Gastrocnemius medialis (tissue), 4 donors: Measurements from ENCODE around the gene IWS1.

Experiments used
- POLR2A ChIP-seq, 2 donors: fragments of 450-650 bp; IDR thresholded peaks; one replicate each; pipeline ENCODE4 v1.6.1; 2017; ENCODE audit warnings: antibody characterized with exemption in 2 of 2, mild to moderate bottlenecking in 2 of 2, moderate library complexity in 2 of 2
- TF ChIP-seq, protein P1 (sequence below), 5 experiments: fragments of 450-650 bp in 3 of 5; fragments of 200-600 bp in 2 of 5; sonication (generic) in 2 of 5; IDR thresholded peaks in 4 of 5; conservative IDR thresholded peaks in 1 of 5; 1 replicate in 4 of 5; 2 replicates in 1 of 5; pipeline ENCODE4 v1.5.1; 2016 to 2019; ENCODE audit warnings: antibody characterized with exemption in 5 of 5, mild to moderate bottlenecking in 3 of 5, moderate library complexity in 3 of 5

DNA sequence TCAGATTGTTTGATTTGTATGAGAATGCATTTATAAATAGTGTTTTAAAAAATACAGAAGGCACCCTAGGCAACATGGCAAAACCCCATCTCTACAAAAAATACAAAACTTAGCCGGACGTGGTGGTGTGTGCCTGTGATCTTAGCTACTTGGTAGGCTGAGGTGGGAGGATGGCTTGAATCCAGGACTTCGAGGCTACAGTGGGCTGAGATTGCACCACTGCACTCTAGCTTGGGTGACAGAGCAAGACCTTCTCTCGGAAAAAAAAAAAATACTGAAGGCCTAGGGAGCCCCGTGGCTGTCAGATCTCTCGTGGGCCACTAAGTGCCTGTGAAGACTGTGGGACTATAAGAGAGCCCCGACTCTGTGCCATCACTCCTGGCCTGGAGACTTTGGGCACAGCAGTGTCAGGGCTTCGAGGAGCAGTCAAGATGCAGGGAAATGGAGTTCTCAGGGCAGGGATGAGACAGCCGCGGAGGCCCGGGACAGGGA, 49.7 kb upstream of the IWS1 start:
- TF ChIP-seq, protein P1, sequence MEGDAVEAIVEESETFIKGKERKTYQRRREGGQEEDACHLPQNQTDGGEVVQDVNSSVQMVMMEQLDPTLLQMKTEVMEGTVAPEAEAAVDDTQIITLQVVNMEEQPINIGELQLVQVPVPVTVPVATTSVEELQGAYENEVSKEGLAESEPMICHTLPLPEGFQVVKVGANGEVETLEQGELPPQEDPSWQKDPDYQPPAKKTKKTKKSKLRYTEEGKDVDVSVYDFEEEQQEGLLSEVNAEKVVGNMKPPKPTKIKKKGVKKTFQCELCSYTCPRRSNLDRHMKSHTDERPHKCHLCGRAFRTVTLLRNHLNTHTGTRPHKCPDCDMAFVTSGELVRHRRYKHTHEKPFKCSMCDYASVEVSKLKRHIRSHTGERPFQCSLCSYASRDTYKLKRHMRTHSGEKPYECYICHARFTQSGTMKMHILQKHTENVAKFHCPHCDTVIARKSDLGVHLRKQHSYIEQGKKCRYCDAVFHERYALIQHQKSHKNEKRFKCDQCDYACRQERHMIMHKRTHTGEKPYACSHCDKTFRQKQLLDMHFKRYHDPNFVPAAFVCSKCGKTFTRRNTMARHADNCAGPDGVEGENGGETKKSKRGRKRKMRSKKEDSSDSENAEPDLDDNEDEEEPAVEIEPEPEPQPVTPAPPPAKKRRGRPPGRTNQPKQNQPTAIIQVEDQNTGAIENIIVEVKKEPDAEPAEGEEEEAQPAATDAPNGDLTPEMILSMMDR (IDR thresholded peaks at IDR 0.05 in 4 of 5, conservative IDR thresholded peaks at IDR 0.05 in 1 of 5): no peak
- TF ChIP-seq POLR2A (IDR thresholded peaks at IDR 0.05): no peak
